ENCODE results near the gene UBE2D2. TPM values are rescaled to one million over a fixed set of nuclear protein-coding genes. Genes with fewer than 3 reads are reported as not detected.

The UBE2D2 gene
- total and polyA plus RNA-seq, 2 of the 13 experiments (the other 11 are each of a cell fraction or from before 2014, with no cell fraction given) = 79.1 to 109 TPM

DNA sequence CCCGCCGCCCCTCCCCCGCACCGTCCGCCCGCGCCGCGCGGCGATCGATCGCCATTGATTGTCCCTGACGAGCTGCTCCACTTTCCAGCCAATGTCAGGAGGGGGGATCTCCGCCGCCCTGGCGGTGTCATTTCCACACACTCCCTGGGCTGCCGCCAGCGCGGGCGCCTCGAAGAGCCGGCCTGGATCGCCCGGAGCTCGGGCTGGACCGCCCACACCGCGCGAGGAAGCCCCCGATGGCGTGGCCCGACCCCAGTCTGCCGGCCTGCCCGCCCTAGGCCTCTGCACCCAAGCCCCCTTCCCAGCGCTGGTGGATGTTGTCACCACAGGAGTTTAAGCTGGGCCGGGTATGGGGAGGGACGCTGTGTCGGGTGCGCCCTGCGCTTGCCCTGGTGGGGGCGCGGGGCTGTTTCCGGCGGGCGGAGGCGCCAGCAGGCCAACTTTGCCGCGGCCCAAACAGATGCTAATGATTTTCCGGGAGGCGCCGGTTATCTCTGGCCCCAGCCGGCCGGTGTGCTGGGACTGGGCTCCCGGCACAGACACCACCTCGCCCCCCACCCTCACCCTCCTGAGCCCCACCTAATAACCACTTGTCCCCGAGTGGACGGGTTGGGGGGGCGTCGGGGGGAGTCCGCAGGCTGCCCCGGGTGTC, 76.4 kb downstream of the UBE2D2 start (continued):
- TF ChIP-seq EP300 (IDR thresholded peaks at IDR 0.05; ENCODE audit: low read depth in 2 of 2, low read length in 2 of 2) (peak in 1 of 2 experiments; percentile 76; a peak in 2 of 4 replicates), EP300 (CRISPR knock-in tag; IDR thresholded peaks at IDR 0.05; ENCODE audit: borderline replicate concordance) (peak; percentile 40; the same call in 1 of the 2 replicates), ELF4 (CRISPR knock-in tag; IDR thresholded peaks at IDR 0.05; ENCODE audit: borderline replicate concordance) (no peak), ETV6 (CRISPR knock-in tag; conservative IDR thresholded peaks at IDR 0.05) (peak; percentile 83), MBD4 (IDR thresholded peaks at IDR 0.05; ENCODE audit: borderline replicate concordance, low read length) (no peak), IRF2 (CRISPR knock-in tag; IDR thresholded peaks at IDR 0.05) (0 out of 2 replicates have a peak, but pooled peaks have one; percentile 50), ZKSCAN8 (CRISPR knock-in tag; IDR thresholded peaks at IDR 0.05; ENCODE audit: borderline replicate concordance) (no peak), NR1H2 (CRISPR knock-in tag; IDR thresholded peaks at IDR 0.05; ENCODE audit: borderline replicate concordance, low read depth) (no peak), SRSF4 (IDR thresholded peaks at IDR 0.05; ENCODE audit: low read depth, low read length, poor library complexity, severe bottlenecking) (no peak), ZNF136 (CRISPR knock-in tag; IDR thresholded peaks at IDR 0.05; ENCODE audit: low read depth) (0 out of 2 replicates have a peak, but pooled peaks have one; percentile 28), DMAP1 (CRISPR knock-in tag; IDR thresholded peaks at IDR 0.05) (peak; percentile 34), RXRA (CRISPR knock-in tag; IDR thresholded peaks at IDR 0.05) (peak; percentile 73; the same call in 1 of the 2 replicates), SSRP1 (CRISPR knock-in tag; IDR thresholded peaks at IDR 0.05) (no peak), ZNF431 (CRISPR knock-in tag; IDR thresholded peaks at IDR 0.05; ENCODE audit: borderline replicate concordance, low read depth) (no peak), ZNF30 (CRISPR knock-in tag; IDR thresholded peaks at IDR 0.05) (no peak), TAF1 (CRISPR knock-in tag; IDR thresholded peaks at IDR 0.05) (peak; percentile 74; the same call in 1 of the 2 replicates), NFRKB (IDR thresholded peaks at IDR 0.05) (no peak)
- TF ChIP-seq, protein P1, sequence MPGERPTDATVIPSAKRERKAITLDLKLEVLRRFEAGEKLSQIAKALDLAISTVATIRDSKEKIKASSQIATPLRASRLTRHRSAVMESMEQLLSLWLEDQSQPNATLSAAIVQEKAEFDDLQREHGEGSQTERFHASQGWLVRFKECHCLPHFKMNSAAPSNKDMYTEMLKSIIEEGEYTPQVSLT (CRISPR knock-in tag; IDR thresholded peaks at IDR 0.05; ENCODE audit: borderline replicate concordance, low read depth) = no peak
- TF ChIP-seq, protein P2, sequence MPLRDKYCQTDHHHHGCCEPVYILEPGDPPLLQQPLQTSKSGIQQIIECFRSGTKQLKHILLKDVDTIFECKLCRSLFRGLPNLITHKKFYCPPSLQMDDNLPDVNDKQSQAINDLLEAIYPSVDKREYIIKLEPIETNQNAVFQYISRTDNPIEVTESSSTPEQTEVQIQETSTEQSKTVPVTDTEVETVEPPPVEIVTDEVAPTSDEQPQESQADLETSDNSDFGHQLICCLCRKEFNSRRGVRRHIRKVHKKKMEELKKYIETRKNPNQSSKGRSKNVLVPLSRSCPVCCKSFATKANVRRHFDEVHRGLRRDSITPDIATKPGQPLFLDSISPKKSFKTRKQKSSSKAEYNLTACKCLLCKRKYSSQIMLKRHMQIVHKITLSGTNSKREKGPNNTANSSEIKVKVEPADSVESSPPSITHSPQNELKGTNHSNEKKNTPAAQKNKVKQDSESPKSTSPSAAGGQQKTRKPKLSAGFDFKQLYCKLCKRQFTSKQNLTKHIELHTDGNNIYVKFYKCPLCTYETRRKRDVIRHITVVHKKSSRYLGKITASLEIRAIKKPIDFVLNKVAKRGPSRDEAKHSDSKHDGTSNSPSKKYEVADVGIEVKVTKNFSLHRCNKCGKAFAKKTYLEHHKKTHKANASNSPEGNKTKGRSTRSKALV (CRISPR knock-in tag; IDR thresholded peaks at IDR 0.05) = peak; percentile 92
- TF ChIP-seq, protein P3, sequence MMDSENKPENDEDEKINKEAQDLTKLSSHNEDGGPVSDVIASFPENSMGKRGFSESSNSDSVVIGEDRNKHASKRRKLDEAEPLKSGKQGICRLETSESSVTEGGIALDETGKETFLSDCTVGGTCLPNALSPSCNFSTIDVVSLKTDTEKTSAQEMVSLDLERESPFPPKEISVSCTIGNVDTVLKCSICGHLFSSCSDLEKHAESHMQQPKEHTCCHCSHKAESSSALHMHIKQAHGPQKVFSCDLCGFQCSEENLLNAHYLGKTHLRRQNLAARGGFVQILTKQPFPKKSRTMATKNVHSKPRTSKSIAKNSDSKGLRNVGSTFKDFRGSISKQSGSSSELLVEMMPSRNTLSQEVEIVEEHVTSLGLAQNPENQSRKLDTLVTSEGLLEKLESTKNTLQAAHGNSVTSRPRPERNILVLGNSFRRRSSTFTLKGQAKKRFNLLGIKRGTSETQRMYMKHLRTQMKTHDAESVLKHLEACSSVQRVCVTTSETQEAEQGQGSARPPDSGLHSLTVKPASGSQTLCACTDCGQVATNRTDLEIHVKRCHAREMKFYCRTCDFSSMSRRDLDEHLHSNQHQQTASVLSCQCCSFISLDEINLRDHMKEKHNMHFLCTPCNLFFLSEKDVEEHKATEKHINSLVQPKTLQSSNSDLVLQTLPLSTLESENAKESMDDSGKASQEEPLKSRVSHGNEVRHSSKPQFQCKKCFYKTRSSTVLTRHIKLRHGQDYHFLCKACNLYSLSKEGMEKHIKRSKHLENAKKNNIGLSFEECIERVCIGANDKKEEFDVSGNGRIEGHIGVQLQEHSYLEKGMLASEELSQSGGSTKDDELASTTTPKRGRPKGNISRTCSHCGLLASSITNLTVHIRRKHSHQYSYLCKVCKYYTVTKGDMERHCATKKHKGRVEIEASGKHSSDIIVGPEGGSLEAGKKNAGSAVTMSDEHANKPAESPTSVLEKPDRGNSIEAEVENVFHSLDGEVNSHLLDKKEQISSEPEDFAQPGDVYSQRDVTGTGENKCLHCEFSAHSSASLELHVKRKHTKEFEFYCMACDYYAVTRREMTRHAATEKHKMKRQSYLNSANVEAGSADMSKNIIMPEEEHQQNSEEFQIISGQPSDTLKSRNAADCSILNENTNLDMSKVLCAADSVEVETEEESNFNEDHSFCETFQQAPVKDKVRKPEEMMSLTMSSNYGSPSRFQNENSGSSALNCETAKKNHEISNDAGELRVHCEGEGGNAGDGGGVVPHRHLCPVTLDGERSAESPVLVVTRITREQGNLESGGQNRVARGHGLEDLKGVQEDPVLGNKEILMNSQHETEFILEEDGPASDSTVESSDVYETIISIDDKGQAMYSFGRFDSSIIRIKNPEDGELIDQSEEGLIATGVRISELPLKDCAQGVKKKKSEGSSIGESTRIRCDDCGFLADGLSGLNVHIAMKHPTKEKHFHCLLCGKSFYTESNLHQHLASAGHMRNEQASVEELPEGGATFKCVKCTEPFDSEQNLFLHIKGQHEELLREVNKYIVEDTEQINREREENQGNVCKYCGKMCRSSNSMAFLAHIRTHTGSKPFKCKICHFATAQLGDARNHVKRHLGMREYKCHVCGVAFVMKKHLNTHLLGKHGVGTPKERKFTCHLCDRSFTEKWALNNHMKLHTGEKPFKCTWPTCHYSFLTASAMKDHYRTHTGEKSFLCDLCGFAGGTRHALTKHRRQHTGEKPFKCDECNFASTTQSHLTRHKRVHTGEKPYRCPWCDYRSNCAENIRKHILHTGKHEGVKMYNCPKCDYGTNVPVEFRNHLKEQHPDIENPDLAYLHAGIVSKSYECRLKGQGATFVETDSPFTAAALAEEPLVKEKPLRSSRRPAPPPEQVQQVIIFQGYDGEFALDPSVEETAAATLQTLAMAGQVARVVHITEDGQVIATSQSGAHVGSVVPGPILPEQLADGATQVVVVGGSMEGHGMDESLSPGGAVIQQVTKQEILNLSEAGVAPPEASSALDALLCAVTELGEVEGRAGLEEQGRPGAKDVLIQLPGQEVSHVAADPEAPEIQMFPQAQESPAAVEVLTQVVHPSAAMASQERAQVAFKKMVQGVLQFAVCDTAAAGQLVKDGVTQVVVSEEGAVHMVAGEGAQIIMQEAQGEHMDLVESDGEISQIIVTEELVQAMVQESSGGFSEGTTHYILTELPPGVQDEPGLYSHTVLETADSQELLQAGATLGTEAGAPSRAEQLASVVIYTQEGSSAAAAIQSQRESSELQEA (CRISPR knock-in tag; IDR thresholded peaks at IDR 0.05; ENCODE audit: not compliant biosample characterization) = peak; percentile 72
